H9 (cell line): ENCODE data around the gene COL23A1. TPM values are rescaled to one million over a fixed set of nuclear protein-coding genes. Genes with fewer than 3 reads are reported as not detected.

Source experiments
- DNase-seq: peaks from one replicate; pipeline ENCODE4 v3.0.0-alpha.2; 2017
- H2AFZ ChIP-seq: one replicate; pipeline ENCODE4 v1.6.1; 2013; ENCODE audit warnings: mild to moderate bottlenecking, low read length, control low read depth, moderate library complexity
- H2AK5ac ChIP-seq: 2 replicates; pipeline ENCODE4 v1.6.1; 2013; ENCODE audit warnings: low read length, control low read depth, mixed read lengths; ENCODE audit not compliant: insufficient read length
- H2BK120ac ChIP-seq: one replicate; pipeline ENCODE4 v1.6.1; 2013; ENCODE audit warnings: low read depth, mild to moderate bottlenecking, low read length, control low read depth, inconsistent platforms; ENCODE audit not compliant: poor library complexity, severe bottlenecking
- H2BK12ac ChIP-seq: 2 replicates; pipeline ENCODE4 v1.6.1; 2013; ENCODE audit warnings: low read length, control low read depth, mixed read lengths, low read depth; ENCODE audit not compliant: insufficient read length
- H2BK15ac ChIP-seq: 2 replicates; pipeline ENCODE4 v1.6.1; 2013; ENCODE audit warnings: low read depth, low read length, control low read depth
- H2BK20ac ChIP-seq: one replicate; pipeline ENCODE4 v1.6.1; 2013; ENCODE audit warnings: low read depth, mild to moderate bottlenecking, low read length, control low read depth, inconsistent platforms; ENCODE audit not compliant: poor library complexity, severe bottlenecking
- H2BK5ac ChIP-seq: 2 replicates; pipeline ENCODE4 v1.6.1; 2013; ENCODE audit warnings: low read length, control low read depth, mixed read lengths; ENCODE audit not compliant: insufficient read length
- H3K14ac ChIP-seq: 2 replicates; pipeline ENCODE4 v1.6.1; 2013; ENCODE audit warnings: low read length, control low read depth; ENCODE audit not compliant: insufficient read depth
- H3K18ac ChIP-seq: 2 replicates; pipeline ENCODE4 v1.6.1; 2013; ENCODE audit warnings: low read depth, mild to moderate bottlenecking, mixed read lengths, low read length, control low read depth; ENCODE audit not compliant: insufficient read length
- H3K23ac ChIP-seq: 2 replicates; pipeline ENCODE4 v1.6.1; 2013; ENCODE audit warnings: low read length, control low read depth, mixed read lengths, low read depth; ENCODE audit not compliant: insufficient read length
- H3K23me2 ChIP-seq: 2 replicates; pipeline ENCODE4 v1.6.1; 2013; ENCODE audit warnings: low read depth, mild to moderate bottlenecking, mixed read lengths, low read length, control low read depth; ENCODE audit not compliant: insufficient read length, poor library complexity, severe bottlenecking
- H3K27ac ChIP-seq: 2 replicates; pipeline ENCODE4 v1.5.1; 2013; ENCODE audit warnings: low read length, control low read depth, mixed read lengths, low read depth; ENCODE audit not compliant: insufficient read length
- H3K27me3 ChIP-seq: 2 replicates; pipeline ENCODE4 v1.6.1; 2013; ENCODE audit warnings: low read length, control low read depth, inconsistent platforms; ENCODE audit not compliant: insufficient read depth
- H3K4ac ChIP-seq: 2 replicates; pipeline ENCODE4 v1.6.1; 2013; ENCODE audit warnings: low read depth, mild to moderate bottlenecking, control low read depth, inconsistent platforms, low read length, moderate library complexity
- H3K4me1 ChIP-seq: 2 replicates; pipeline ENCODE4 v1.6.1; 2013; ENCODE audit warnings: low read length, control low read depth, inconsistent platforms; ENCODE audit not compliant: insufficient read depth
- H3K4me2 ChIP-seq: 2 replicates; pipeline ENCODE4 v1.6.1; 2013; ENCODE audit warnings: low read length, control low read depth, mixed read lengths; ENCODE audit not compliant: insufficient read length, insufficient read depth
- H3K56ac ChIP-seq: 2 replicates; pipeline ENCODE4 v1.6.1; 2013; ENCODE audit warnings: low read depth, mild to moderate bottlenecking, mixed read lengths, low read length, control low read depth; ENCODE audit not compliant: insufficient read length
- H3K79me1 ChIP-seq: 2 replicates; pipeline ENCODE4 v1.6.1; 2013; ENCODE audit warnings: low read depth, mild to moderate bottlenecking, moderate library complexity, low read length, control low read depth, inconsistent platforms; ENCODE audit not compliant: insufficient read depth, poor library complexity, severe bottlenecking
- H3K79me2 ChIP-seq: 2 replicates; pipeline ENCODE4 v1.6.1; 2013; ENCODE audit warnings: low read length, control low read depth, inconsistent platforms; ENCODE audit not compliant: insufficient read depth
- H3K9ac ChIP-seq: 2 replicates; pipeline ENCODE4 v1.6.1; 2013; ENCODE audit warnings: low read length, control low read depth, mixed read lengths; ENCODE audit not compliant: insufficient read length; ENCODE audit errors: extremely low read depth
- H3K9me3 ChIP-seq: one replicate; pipeline ENCODE4 v1.6.1; 2013; ENCODE audit warnings: low read depth, low read length, inconsistent platforms; ENCODE audit not compliant: control insufficient read depth
- H3T11ph ChIP-seq: one replicate; pipeline ENCODE4 v1.6.1; 2013; ENCODE audit warnings: mild to moderate bottlenecking, low read length, control low read depth, inconsistent platforms
- H4K20me1 ChIP-seq: one replicate; pipeline ENCODE4 v1.6.1; 2013; ENCODE audit not compliant: control insufficient read depth, insufficient read length, insufficient read depth
- H4K5ac ChIP-seq: 2 replicates; pipeline ENCODE4 v1.6.1; 2013; ENCODE audit warnings: low read depth, mild to moderate bottlenecking, mixed read lengths, low read length, control low read depth; ENCODE audit not compliant: insufficient read length
- H4K8ac ChIP-seq: replicated peaks from 2 replicates; pipeline ENCODE4 v1.6.1; 2013; ENCODE audit warnings: low read length, control low read depth, mixed read lengths, low read depth; ENCODE audit not compliant: insufficient read length
- H4K91ac ChIP-seq: 2 replicates; pipeline ENCODE4 v1.6.1; 2013; ENCODE audit warnings: low read depth, mild to moderate bottlenecking, moderate library complexity, mixed read lengths, low read length, control low read depth; ENCODE audit not compliant: insufficient read length
- H3K27ac Mint-ChIP-seq, 3 experiments: 2 replicates in 2 of 3; 3 replicates in 1 of 3; pipeline ENCODE4 v1.8.0; 2020 to 2021; ENCODE audit warnings: mixed read lengths in 3 of 3, mild to moderate bottlenecking in 1 of 3, moderate library complexity in 1 of 3
- H3K27me3 Mint-ChIP-seq: 2 replicates; pipeline ENCODE4 v1.8.0; 2021; ENCODE audit warnings: low read depth, mild to moderate bottlenecking, moderate library complexity, mixed read lengths
- H3K36me3 Mint-ChIP-seq, 3 experiments: 2 replicates in 2 of 3; 3 replicates in 1 of 3; pipeline ENCODE4 v1.8.0; 2020 to 2021; ENCODE audit warnings: low read depth in 3 of 3, mixed read lengths in 3 of 3; ENCODE audit not compliant: insufficient read depth in 1 of 3
- H3K4me1 Mint-ChIP-seq, 2 experiments: 2 replicates each; pipeline ENCODE4 v1.8.0; 2020; ENCODE audit warnings: mixed read lengths in 2 of 2
- H3K4me3 Mint-ChIP-seq, 2 experiments: 2 replicates in 1 of 2; 3 replicates in 1 of 2; pipeline ENCODE4 v1.8.0; 2020 to 2021; ENCODE audit warnings: mild to moderate bottlenecking in 2 of 2, mixed read lengths in 2 of 2, moderate library complexity in 1 of 2
- H3K9me3 Mint-ChIP-seq, 2 experiments: 2 replicates in 1 of 2; 3 replicates in 1 of 2; pipeline ENCODE4 v1.8.0; 2020; ENCODE audit warnings: mild to moderate bottlenecking in 2 of 2, mixed read lengths in 2 of 2, moderate library complexity in 1 of 2
- CTCF ChIP-seq: fragments of 200-600 bp; sonication (generic); conservative IDR thresholded peaks from 3 replicates; pipeline ENCODE4 v1.8.0; 2021; ENCODE audit warnings: antibody characterized with exemption, mild to moderate bottlenecking
- WGBS: extraction: QIAGEN DNeasy Blood & Tissue Kit; methylation state at CpG from one replicate; pipeline ENCODE4 v1.1.7; 2013; ENCODE audit warnings: missing lambda C conversion rate, low lambda C conversion rate, mixed read lengths; ENCODE audit not compliant: insufficient read length; ENCODE audit errors: extremely low coverage; 5-methylcytosine and 5-hydroxymethylcytosine counted together
- total RNA-seq: library from RNA; stranded (reverse); gene quantifications from 2 replicates; pipeline ENCODE4 v1.2.1, GENCODE V29; 2021

The COL23A1 gene
- total RNA-seq, 1 experiment from 2014 or later: 2.6 TPM

- Histone ChIP-seq H3K79me2 (no peaks in the 10 kb centered on the region), H2BK5ac (no peak overlapping the region), H2AK5ac (no peak overlapping the region), H4K8ac (no peak overlapping the region), H4K91ac (no peak overlapping the region), H4K20me1 (peaks cover 2% of the 10 kb centered on the region), H3K27ac (no peak overlapping the region), H3K56ac (no peak overlapping the region), H3K4me1 (no peaks in the 10 kb centered on the region), H4K5ac (no peak overlapping the region), H2BK20ac (no peak overlapping the region), H2BK120ac (no peak overlapping the region), H2BK12ac (no peak overlapping the region), H3K23ac (no peak overlapping the region), H2BK15ac (no peak overlapping the region), H3K4me2 (no peak overlapping the region), H3K18ac (no peak overlapping the region), H3K23me2 (no peaks in the 10 kb centered on the region), H3K79me1 (no peaks in the 10 kb centered on the region), H3T11ph (no peak overlapping the region), H3K4ac (no peak overlapping the region), H3K14ac (no peak overlapping the region), H3K27me3 (no peaks in the 10 kb centered on the region), H2AFZ (no peak overlapping the region), H3K9me3 (no peaks in the 10 kb centered on the region), H3K9ac (no peak overlapping the region)
- WGBS: no CpG with 5 or more reads among the region's 5 CpGs
- Mint-ChIP-seq H3K27me3 (no peaks in the 10 kb centered on the region), H3K4me3 (no peak overlapping the region), H3K4me1 (peaks cover 8 to 21% of the 10 kb centered on the region in 2 experiments), H3K27ac (no peak overlapping the region), H3K36me3 (no peaks in the 10 kb centered on the region), H3K9me3 (no peaks in the 10 kb centered on the region; a peak in 1 of 5 replicates)
- no peak for DNase-seq
- TF ChIP-seq CTCF: no peak
Measured at GRCh38 chr5:178532236-178532635, 58.0 kb downstream of the COL23A1 start.
